ENCODE data around the gene RPS8.

Gene RPS8

GRCh38 chr1:44803062-44803311 is 27.6 kb downstream of the RPS8 start:
- Histone ChIP-seq H3K79me2 (no peaks in the 10 kb centered on the region), H3K4me1 (peaks cover 16% of the 10 kb centered on the region), H3K36me3 (ENCODE audit: control insufficient read depth, insufficient read depth, low read length) (no peaks in the 10 kb centered on the region), H2AFZ (no peak overlapping the region), H3K27ac (no peak overlapping the region), H3K27me3 (ENCODE audit: control insufficient read depth, insufficient read depth, low read length) (no peaks in the 10 kb centered on the region), H3K9ac (no peak overlapping the region), H3K4me3 (ENCODE audit: low read depth, low read length) (no peak overlapping the region), H3K4me2 (ENCODE audit: low read length) (no peak overlapping the region), H3K9me3 (ENCODE audit: control insufficient read depth, low read length) (no peaks in the 10 kb centered on the region)
- TF ChIP-seq CTCF (IDR thresholded peaks at IDR 0.05): no peak

- Histone ChIP-seq H3K4me1 (peaks cover 18% of the 10 kb centered on the region), H3K4me3 (ENCODE audit: low read depth, low read length) (no peak overlapping the region), H3K36me3 (ENCODE audit: control insufficient read depth, insufficient read depth, low read length) (no peaks in the 10 kb centered on the region), H3K9ac (no peak overlapping the region), H2AFZ (no peak overlapping the region), H3K4me2 (ENCODE audit: low read length) (no peak overlapping the region), H3K9me3 (ENCODE audit: control insufficient read depth, low read length) (no peaks in the 10 kb centered on the region), H3K79me2 (no peaks in the 10 kb centered on the region), H3K27ac (no peak overlapping the region), H3K27me3 (ENCODE audit: control insufficient read depth, insufficient read depth, low read length) (no peaks in the 10 kb centered on the region)
- TF ChIP-seq CTCF (IDR thresholded peaks at IDR 0.05): no peak
Measured at GRCh38 chr1:44803312-44804095, 28.2 kb downstream of the RPS8 start.

GRCh38 chr1:44805311-44806024 is 30.1 kb downstream of the RPS8 start:
- no peaks in the 10 kb centered on the region for H3K27me3 ChIP-seq (ENCODE audit: control insufficient read depth, insufficient read depth, low read length)
- no peak overlapping the region for H3K9ac ChIP-seq
- H3K9me3 ChIP-seq (ENCODE audit: control insufficient read depth, low read length): no peaks in the 10 kb centered on the region
- no peak overlapping the region for H3K4me2 ChIP-seq (ENCODE audit: low read length)
- no peak overlapping the region for H3K27ac ChIP-seq
- peaks cover 36% of the 10 kb centered on the region for H3K4me1 ChIP-seq
- no peak for TF ChIP-seq CTCF (IDR thresholded peaks at IDR 0.05)
- H3K79me2 ChIP-seq: peaks cover 5% of the 10 kb centered on the region
- no peak overlapping the region for H3K4me3 ChIP-seq (ENCODE audit: low read depth, low read length)
- H2AFZ ChIP-seq: no peak overlapping the region
- no peaks in the 10 kb centered on the region for H3K36me3 ChIP-seq (ENCODE audit: control insufficient read depth, insufficient read depth, low read length)

- Histone ChIP-seq H3K27ac (peak overlapping the region; percentile 100), H2AFZ (no peak overlapping the region), H3K4me3 (ENCODE audit: low read depth, low read length) (no peak overlapping the region), H3K4me2 (ENCODE audit: low read length) (peak overlapping the region; percentile 64), H3K27me3 (ENCODE audit: control insufficient read depth, insufficient read depth, low read length) (no peaks in the 10 kb centered on the region), H3K9ac (no peak overlapping the region), H3K36me3 (ENCODE audit: control insufficient read depth, insufficient read depth, low read length) (no peaks in the 10 kb centered on the region), H3K79me2 (peaks cover 5% of the 10 kb centered on the region), H3K4me1 (peaks cover 36% of the 10 kb centered on the region), H3K9me3 (ENCODE audit: control insufficient read depth, low read length) (no peaks in the 10 kb centered on the region)
- no peak for TF ChIP-seq CTCF (IDR thresholded peaks at IDR 0.05)
Measured at GRCh38 chr1:44806025-44806703, 30.8 kb downstream of the RPS8 start.
